ENCODE measurements around the gene HMGN4.
A peak's percentile ranks its signal among the peaks of the same experiment; 100 is the strongest.
"Not testable (repeated sequence)": the region's sequence is repeated elsewhere in the genome, so short reads cannot be mapped to it uniquely, and the experiment has no call there.

Gene HMGN4

DNA sequence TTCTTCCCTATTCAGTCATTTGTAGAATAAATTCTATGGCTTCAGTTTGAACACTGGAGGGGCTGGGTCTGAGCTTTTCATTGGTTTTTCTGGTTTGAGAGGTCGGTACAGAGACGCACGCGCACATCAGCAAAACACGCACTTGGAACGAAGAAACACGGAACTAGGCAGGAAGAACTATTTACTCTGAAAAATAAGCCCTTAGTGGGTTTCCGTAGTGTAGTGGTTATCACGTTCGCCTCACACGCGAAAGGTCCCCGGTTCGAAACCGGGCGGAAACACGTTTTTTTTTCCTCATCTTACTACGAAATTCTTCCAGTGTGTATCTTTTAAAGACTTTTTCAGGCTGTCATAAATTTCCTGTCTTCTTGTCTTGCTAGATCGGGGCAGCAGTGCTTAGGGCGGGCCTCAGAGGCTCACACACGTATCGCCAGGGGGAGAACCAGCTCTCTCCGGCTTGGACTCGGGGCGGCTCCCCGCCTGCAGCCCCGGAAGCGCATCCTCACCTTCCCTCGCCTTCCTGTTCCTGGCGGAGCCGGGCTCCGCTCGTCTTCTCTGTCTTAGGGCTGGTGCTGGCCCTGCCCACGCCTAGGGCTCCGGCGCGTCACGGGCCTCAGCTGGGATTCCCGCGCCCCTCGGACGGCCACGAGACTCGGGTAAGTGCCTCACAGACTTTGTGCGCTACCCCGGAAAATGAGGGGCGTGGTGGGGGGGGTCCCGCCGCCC is at the start of gene HMGN4:
Gene HMGN4 (plus strand): TSS at position 521 of the 726 bp plus-strand sequence. CDS start 6,841 bp downstream, outside the sequence.
- peak; percentile 51 for DNase-seq

DNA sequence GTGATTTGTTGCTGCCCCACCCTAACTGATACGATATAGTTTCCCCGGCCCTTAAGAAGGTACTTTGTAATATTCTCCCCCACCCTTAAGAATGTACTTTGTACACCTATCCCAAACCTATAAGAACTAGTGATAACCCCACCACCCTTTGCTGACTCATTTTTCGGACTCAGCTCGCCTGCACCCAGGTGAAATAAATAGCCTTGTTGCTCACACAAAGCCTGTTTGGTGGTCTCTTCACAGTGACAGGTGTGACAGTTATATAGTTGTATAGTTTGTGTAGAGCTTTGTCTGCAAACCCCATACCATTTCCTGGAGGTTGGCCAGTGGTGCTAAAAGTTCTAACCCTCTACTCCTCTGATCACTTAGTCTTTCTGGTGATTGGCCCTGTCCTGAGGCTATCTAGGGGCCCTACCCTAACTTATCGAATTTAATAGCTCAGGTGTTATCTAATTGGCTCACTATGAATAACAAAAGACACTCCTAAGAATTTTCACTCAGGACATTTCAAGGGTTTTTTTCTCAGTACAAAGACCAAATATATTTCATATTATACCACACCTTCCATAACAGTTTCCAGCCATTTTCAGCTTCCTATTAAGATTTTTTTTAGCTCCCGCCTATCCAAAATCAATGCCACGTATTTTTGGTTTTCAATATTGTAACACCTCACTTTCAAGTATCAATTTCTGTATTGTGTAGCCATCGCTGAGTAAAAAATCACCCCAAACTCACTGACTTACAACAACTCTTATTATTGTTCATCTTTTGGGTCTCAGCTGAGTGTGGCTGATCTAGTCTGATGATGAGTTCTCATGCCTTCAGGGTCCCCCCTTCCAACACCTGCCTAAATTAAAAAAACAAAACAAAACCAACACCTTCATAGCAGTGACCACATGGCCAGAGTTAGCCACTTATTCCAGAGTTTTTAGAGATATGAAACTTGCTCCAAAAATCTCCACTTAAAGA is 47.9 kb upstream of the HMGN4 start:
- DNase-seq, result no peak

DNA sequence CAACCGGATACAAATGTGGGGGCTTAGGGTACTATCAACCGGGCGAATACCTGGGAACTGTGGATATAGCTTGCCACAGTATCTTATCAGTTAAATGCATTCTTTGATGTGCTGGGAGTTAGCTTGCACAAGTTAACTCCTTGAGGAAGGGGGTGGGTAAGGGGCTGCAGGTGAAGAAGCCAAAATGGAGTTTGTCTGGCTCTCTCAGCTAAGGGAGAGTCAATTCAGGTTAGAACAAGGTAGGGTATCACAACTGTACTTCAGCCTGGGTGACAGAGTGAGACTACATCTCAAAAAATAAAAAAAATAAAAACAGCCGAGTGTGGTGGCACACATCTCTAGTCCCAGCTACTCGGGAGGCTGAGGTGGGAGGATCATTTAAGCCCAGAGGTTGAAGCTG is 46.6 kb upstream of the HMGN4 start:
- DNase-seq, result no peak

DNA sequence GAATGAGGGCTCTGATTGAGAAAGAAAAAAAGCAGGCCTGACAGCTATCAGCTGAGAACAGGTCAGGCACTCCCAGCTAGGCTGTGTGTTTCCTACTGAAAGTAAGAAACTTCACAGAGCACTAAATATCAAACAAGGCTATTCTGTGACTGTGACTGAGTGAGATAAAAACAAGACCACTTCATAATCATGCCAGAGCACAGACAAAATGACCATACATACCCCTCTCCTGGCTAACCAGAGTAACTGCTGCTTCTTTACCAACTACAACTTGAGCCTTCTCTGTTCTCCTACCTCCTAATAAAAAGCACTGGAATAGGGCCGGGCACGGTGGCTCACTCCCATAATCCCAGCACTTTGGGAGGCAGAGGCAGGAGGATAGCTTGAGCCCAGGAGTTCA is 44.9 kb upstream of the HMGN4 start:
- DNase-seq, result no peak

DNA sequence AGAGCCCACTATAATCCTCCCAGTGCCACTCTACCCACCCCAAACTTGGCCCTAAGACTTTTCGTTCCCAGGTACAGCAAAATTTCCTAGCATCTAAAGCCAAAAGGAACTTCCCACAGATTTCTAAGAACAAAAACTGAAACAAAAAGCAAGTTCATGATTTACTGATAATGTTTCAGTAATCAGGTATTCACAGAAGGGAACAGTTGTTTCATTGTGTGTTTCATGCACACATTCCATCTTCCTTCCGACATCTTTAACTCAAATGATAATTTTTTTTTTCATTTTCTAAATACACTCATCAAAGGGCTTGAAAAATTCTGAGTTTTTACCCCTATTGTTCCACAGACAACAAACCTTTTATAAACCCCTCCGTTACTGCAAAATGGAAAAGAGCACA is 44.0 kb upstream of the HMGN4 start:
- DNase-seq, result no peak

DNA sequence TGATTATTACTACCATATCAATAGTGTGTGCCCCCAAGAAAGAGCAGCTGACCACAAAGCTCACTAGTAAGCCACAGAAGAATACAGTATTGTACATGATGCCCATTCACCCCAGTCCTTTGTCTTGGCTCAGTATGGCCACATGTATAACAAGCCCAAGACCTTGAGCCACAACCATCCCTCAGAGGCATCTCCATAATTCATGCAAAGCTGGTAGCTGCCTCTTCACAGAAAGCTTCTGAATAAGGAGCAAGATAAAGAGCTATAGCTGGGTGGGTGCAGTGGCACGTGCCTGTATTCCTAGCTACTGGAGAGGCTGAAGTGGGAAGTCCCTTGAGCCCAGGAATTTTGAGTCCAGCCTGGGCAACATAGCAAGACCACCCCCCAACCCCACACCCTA is 42.9 kb upstream of the HMGN4 start:
- no peak for DNase-seq

DNA sequence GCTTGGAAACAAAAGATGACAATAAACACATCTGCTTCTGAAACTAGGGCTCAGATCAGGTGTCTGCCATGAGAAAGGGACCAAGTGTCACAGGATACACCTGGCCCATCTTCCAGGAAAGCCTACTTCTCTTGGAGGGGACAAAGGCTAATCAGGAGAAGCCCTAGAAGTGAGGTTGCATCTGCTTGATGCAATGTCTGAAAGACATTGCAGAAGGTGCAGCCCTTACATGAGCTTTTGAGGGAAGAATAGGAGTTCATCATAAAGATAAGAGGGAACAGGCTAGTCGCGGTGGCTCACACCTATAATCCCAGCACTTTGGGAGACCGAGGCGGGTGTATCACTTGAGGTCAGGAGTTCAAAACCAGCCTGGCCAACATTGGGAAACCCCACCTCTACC is 40.6 kb upstream of the HMGN4 start:
- no peak for DNase-seq

DNA sequence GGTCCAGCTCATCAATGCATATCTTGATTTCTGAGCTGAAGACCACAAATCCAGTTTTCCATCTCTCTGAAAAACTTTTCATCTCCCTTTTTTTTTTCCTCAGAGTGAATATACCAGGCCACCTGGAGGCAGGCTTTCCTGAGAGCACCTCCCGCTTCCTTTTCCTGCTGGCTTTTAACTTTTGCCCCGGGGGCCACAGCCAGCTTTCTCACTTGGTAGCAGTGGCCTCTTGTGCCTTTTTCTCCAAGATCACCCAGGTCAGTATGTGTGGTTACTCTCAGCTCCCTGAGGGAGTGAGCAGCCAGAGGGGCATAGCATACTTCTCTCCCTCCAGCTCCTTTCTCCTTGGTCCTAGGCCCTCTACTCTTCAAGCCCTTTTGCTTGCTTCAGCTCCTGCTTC is 38.1 kb upstream of the HMGN4 start, which contains the start of gene BTN1A1:
Gene BTN1A1 (plus strand): TSS at position 202 of the 400 bp plus-strand sequence. CDS start 984 bp downstream, outside the sequence.
- no peak for DNase-seq

DNA sequence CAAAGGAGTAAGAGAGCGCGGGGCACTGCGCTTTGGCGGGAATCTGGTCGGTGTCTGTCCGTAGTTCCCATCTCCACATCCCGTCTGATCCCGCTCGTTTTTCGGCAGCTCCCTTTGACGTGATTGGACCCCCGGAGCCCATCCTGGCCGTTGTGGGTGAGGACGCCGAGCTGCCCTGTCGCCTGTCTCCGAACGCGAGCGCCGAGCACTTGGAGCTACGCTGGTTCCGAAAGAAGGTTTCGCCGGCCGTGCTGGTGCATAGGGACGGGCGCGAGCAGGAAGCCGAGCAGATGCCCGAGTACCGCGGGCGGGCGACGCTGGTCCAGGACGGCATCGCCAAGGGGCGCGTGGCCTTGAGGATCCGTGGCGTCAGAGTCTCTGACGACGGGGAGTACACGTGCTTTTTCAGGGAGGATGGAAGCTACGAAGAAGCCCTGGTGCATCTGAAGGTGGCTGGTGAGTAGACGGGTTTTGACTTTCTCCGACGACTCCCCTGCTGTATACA is 36.6 kb upstream of the HMGN4 start:
- DNase-seq, result no peak

DNA sequence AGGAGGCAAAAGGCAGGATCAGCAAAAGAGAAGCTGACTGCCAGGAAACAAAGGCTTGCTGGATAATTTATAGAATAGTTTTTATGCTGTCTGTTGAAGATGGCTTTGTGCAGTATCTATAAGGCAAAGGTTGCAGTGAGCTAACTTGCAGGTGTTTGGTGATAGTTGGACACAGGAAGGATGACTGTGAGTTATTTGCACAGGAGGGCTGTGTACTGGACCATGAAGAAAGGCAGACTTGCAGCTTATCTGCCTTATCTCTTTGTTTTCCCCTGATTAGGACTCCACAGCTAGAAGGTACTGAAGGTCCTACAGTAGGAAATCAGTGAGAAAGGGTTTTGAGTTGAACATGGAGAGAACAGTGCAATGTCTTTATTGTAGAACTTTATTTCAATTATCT is 36.0 kb upstream of the HMGN4 start:
- DNase-seq, result no peak

DNA sequence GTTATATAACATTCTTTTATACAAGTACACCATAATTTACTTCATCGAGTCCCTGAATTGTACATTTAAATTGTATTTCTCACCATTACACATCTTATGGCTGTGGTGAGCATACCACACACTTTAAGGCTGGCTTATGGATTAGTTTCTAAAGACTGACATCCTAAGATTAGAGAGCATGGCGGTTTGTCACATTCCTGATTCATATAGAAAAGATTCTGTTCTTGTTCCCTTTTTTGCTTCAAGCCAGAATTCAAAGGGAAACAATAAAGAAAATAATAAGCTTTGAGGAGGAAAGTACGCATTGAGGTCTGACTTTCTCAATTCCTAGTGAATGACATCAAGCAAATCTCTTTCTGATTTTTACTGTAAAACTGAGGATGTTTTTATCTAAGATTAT is 35.5 kb upstream of the HMGN4 start:
- no peak for DNase-seq

DNA sequence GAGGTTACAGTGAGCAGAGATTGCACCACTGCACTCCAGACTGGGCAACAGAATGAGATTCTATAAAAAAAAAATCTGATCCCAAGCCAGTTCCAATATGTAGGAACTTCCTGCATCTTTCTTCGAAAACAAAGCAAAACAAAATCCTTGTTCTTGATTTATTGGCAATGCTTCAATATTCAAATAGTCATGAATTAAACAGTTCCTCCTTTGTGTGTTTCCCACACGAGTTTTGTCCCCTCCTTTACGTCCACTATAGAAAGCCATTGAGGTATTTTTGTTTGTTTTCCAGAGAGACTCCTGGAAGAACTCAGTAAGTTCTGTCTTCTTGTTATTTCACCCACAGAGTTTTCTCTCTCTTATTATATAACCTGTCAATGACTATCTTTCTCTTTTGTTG is 30.5 kb upstream of the HMGN4 start:
- no peak for DNase-seq

DNA sequence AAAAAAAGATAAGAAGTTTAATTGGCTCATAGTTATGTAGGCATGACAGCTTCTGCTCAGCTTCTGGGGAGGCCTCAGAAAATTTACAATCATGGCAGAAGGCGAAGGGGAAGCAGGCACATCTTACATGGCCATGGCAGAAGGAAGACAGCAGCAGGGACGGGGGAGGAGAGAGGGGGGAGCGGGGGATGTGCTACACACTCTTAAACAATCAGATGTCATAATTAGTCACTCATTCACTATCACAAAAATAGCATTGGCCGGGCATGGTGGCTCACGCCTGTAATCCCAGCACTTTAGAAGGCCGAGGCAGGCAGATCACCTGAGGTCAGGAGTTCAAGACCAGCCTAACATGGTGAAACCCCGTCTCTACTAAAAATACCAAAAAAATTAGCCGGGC is 27.1 kb upstream of the HMGN4 start:
- DNase-seq, result not testable (repeated sequence)

DNA sequence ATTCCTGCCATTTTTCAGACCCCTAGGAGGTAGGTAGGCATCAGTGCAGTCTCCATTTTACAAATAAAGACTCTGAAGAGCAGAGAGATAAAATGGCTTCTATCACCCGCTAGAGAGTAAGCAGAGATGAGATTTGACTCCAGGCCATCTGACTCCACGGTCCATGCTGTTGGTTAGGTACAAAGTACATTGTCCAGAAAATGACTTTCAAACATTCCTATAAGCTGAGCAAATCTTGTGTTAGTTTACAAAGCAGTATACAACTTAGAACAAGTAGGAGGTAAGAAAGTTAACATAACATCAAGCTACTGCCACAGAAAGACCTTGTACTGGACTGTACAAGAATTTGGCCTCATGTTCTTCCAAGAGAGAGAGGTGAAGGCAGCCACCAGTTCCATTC is 23.2 kb upstream of the HMGN4 start:
- no peak for DNase-seq

DNA sequence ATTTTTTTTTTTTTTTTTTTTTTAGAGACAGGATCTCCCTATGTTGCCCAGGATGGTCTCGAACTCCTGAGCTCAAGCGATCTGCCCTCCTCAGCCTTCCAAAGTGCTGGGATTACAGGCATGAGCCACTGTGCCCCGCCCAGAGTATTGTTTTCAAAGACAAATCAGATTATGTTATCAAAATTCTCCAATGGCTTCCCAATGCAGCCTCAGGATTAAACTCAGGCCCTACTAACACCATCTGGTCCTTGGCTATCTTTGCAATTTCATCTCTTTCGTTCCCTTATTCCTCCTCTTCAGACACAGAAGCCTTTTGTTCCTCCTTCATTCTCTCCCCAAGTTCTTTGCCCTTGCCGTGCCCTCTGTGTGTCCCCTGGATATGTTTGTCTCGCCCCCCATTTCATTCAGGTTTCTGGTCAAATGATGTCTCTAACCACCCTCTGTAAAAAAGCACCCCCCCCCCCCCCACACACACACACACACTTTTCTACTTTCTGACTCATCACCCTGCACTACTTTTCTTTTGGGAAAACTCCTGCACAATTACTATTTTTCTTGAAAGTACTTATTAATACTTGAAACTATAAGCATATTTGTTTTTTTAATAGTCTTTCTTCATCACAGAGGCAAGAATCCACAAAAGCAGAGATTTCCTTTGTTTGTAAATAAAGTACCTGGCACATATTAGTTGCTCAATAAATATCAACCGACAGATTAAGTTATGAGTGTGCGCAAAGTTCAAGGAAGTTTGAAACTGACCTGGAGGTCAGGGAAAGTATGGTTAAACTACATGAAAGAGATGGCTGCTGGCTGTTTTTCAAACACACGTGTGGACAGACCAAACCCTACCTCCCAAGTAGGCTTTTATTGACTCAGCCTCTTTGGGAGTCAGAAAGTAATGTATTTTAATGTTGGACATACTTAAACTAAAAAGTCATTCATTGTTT is 21.4 kb upstream of the HMGN4 start:
- DNase-seq, result no peak

DNA sequence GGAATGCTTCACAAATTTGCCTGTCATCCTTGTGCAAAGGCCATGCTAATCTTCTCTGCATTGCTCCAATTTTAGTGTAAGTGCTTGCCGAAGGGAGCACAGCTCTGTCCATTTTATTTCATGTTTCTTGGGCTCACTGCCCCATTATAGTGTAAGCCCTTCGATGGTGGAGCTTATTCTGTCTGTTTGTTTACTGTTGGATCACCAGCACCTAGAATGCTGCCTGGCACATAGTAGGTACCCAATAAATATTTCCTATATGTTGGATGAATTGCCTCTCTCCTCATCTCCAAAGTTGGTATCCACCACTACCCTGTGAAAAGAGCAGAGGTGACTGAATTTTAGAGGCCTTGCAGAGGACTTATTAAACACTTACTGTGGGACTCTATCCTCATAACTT is 18.8 kb upstream of the HMGN4 start:
- DNase-seq, result no peak

DNA sequence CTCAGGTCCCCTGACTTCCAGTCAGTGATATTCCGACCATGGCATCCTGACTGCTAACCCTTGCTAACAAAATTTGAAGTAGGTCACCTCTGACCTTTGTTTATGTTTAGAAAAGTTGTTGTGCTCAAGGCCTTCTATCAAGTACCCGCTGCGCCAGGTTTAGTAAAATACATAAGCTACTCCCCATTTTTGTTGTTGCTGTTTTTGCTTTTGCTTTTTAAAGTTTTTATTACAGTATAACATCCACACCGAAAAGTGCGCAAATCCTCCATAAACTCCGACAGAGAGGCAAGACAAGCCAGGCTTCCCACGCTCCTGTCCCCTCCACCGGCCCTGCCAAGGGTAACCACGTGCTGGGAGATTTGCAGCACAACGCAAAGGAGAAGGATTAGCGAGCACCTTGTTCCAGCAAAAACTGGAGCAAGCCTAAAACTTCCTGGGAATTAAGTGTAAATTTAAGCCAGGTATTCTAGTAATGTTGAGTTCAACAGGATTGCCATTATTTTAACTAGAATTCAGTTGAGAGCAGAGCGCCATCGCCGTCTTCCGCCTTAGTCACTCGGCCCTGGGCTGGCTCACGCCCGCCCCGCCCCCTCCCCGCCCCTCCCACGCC is 17.8 kb upstream of the HMGN4 start:
- DNase-seq, result no peak

DNA sequence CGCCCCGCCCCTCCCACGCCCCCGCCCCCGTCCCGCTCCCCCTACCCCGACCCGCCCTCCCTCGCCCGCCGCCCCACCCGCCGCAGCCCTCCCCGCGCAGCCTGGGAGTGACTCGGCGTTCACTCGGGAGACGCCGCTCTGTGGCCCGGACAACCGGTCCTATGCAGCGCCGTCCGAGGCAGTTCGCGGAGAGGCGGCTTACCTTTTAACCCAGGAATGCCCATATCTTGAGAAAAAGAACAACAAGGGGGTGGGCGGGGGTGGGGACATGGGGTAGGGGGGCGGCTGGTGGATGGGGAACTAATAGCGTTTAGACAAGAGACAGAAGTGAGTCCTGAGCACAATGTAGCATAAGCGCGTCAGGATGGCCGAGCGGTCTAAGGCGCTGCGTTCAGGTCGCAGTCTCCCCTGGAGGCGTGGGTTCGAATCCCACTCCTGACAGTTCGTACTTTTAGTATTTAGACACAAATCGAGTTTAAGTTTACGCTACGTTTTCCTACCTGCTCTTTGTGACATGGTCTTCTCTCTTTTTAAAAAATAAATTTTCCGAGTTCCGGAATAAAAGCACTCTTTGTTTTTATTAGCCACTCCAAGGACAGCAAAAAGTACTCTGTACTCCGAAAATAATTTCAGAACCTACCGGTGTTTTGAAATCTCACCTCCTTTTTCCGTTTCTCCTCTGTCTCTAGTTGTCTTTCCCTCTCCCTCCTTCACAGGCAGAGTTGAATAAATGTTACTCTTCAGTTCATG is 17.1 kb upstream of the HMGN4 start:
- no peak for DNase-seq

DNA sequence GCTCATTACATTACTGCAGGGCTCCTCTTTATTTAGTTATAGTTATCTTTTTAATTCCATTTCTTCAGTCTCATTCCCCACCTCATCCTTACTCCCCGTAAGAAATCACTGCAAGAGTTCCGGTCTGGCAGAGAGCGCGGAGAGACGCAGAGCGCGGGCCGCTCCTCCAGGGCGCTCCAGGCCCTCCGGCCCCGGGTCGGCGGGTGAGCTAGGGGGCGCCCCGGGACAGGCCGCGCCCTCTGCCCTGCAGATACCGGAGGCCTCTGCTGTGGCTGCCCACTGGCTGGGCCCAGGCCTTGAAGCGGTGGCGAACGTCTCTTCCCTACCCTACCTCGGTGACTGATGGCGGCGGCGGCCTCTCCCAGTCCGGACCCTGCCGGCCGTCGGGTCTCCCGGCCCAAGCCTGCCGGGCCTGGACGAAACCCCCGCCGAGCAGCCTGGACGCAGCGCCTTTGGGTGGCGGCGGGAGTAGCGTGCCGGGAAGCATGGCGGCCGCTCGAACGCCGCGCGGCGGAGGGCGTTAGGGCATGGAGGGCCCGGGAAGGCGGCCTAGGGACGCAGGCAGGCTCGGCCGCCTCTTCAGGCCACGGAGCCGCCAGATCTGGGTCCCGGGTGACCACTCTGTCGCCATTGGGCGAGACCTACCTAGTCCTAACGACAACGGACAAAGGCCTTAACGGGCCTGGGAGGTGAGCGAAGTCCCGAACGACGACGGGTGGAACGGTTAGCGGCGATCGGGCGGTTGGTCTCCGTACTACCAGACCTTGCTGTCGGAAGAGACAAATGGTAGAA is 16.4 kb upstream of the HMGN4 start:
- DNase-seq, result no peak

DNA sequence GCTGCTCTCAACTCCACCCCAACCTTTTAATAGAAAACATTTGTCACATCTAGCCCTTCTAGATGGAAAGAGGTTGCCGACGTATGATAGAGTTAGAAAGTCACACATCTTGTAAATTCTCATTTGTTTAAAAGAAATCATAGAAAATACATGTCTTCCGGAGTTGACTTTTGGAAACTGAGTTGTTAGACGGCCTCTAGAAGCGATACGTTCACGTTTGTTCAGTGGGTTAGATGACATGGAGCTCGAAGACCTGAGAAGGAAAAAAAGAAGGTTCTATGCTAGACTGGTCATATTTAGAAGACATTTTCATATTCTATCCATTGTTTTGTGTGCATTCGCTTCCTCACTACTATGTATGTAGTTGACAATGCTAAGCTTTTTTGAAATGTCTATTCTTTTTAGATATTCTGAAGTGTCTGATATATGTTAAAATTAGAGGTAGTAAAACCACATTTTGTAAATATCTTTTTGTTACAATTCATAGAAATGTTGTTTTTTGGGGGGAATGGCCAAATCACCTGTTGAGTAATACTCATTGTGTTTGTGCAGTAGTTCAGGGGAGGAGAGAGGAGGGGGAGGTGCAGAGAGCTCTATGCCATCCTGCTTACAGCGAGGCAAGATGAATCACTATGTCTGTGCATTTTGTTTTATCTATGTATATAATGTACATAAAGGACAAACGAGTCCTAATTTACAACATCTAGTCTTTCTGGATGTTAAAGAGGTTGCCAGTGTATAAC is 15.5 kb upstream of the HMGN4 start:
- DNase-seq, result not testable (repeated sequence)

All from DMS79 (cell line).